ENCODE data around the gene ZNF689.
A peak's percentile ranks its signal among the peaks of the same experiment; 100 is the strongest.

The ZNF689 gene

DNA sequence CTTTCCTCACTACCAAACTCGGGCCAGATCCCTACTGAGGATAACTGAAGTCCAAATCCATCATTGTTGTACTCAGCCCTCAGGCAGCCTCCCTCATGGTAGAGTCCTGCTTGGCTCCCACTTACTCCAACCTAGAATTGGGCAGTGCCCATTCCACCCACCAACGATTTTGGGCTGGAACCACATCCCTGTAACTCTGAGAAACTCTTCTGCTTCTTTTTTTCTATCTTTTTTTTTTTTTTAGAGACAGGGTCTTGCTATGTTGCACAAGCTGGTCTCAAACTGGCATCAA is 41.8 kb upstream of the ZNF689 start:
- peak overlapping the region; percentile 60 to 96 for H3K9ac ChIP-seq (ENCODE audit: low read depth in 1 of 2, low read length in 2 of 2)
- peak overlapping the region in 1 of 2 donors; percentile 92 for H3K27ac ChIP-seq (ENCODE audit: low read depth in 2 of 2, low read length in 2 of 2)
- peaks cover 10 to 12% of the 10 kb centered on the region in 2 donors for H3K4me1 ChIP-seq (ENCODE audit: control insufficient read depth in 2 of 2, insufficient read depth in 2 of 2, low read length in 2 of 2)
- peaks cover 19 to 32% of the 10 kb centered on the region in 2 donors for H3K36me3 ChIP-seq (ENCODE audit: control insufficient read depth in 2 of 2, insufficient read depth in 2 of 2, low read length in 2 of 2)
- peak overlapping the region; percentile 70 to 92 for H3K4me3 ChIP-seq (ENCODE audit: low read length in 2 of 2)
- no peaks in the 10 kb centered on the region for H3K27me3 ChIP-seq (ENCODE audit: control insufficient read depth in 2 of 2, insufficient read depth in 2 of 2, low read length in 2 of 2)
- H3K9me3 ChIP-seq (ENCODE audit: control insufficient read depth in 2 of 2, low read length in 2 of 2) = no peaks in the 10 kb centered on the region

DNA sequence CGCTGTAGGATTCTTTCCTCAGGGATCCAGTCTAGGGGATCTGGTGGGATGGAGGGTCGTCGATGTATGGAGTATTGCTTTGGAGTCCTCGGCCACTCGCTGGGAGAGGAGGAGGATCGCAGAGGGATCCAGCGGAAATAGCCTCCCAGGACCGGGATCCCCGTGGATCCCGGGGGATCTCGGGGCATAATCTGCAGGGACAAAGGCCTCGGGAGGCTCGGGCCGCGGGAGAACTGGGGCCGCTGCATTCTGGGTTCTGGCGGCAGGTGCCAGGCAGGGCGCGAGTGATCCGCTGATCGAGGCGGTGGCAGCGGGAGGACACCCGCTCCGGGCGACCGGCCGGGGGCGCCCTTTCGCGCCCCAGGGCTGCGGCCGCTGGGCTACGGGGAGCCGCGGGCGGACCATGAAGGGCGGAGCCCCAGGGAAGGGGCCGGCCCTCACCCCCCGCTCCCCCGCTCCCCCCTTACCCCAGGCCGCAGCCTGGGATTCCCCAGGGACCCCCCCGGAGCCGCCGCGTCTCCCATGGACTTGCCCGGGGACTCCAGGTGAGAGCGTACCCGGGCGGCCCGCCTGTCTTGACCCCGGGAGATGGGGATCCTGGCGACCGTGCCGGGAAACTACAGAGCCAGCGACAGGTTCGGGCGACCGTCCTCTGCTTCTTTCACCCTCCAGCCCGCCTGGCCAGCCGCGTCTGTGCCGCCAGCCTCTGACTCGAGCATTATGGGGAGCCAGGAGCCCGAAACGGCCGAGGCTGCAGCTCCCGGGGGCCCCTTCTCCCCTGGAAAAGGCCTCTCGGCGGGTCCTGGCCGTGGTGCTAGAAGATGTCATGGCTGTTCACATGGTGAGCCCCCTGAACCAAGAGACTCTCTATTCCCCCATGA is 41.2 kb upstream of the ZNF689 start:
- H3K4me3 ChIP-seq (ENCODE audit: low read length in 2 of 2) = peak overlapping the region; percentile 84 to 92
- H3K36me3 ChIP-seq (ENCODE audit: control insufficient read depth in 2 of 2, insufficient read depth in 2 of 2, low read length in 2 of 2) = peaks cover 19 to 32% of the 10 kb centered on the region in 2 donors
- peak overlapping the region; percentile 78 to 92 for H3K27ac ChIP-seq (ENCODE audit: low read depth in 2 of 2, low read length in 2 of 2)
- H3K27me3 ChIP-seq (ENCODE audit: control insufficient read depth in 2 of 2, insufficient read depth in 2 of 2, low read length in 2 of 2) = no peaks in the 10 kb centered on the region
- peak overlapping the region; percentile 89 to 96 for H3K9ac ChIP-seq (ENCODE audit: low read depth in 1 of 2, low read length in 2 of 2)
- peaks cover 6% of the 10 kb centered on the region in 2 donors for H3K4me1 ChIP-seq (ENCODE audit: control insufficient read depth in 2 of 2, insufficient read depth in 2 of 2, low read length in 2 of 2)
- no peaks in the 10 kb centered on the region for H3K9me3 ChIP-seq (ENCODE audit: control insufficient read depth in 2 of 2, low read length in 2 of 2)

DNA sequence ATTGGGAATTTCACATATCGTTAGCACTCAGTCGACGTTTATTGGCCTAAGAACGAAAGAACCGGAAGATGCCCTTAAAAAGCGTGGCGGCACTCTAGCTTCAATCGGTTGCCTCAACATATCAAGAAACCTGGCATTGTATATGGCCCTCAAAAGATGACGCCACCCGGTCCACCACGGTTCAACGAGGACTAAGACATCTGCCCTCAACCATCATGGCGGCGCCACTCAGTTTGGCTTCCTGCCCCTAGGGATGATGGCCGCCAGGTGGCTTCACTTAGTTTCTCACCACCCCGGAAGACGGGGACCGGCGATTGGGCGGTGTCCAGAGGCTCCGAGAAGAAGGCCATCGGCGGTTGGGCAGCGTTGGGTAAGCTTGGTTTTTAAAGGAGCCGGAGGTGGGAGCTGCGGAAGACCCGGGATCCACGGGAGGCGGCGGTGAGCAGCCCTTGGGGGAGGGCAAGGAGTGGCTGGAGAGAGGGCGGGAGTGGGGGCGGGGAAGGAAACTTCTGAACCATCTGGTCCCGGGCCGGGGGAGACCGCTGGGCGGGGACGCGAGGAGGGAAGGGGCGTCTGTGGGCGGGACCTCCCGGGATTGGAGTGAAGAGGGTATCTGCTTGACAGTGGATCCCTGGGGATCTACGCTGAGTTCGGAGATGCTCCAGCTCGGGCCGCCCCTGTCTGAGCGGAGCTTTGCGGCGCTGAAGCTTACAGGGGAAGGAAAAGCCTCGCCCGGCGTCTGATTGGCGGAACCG is 40.4 kb upstream of the ZNF689 start, which contains the start of gene PRR14:
PRR14 (plus strand) TSS at position 592 of the 755 bp plus-strand sequence. CDS start 686 bp downstream, outside the sequence.
- H3K4me1 ChIP-seq (ENCODE audit: control insufficient read depth in 2 of 2, insufficient read depth in 2 of 2, low read length in 2 of 2) = peaks cover 5 to 6% of the 10 kb centered on the region in 2 donors
- H3K9ac ChIP-seq (ENCODE audit: low read depth in 1 of 2, low read length in 2 of 2) = peak within 1 kb of the TSS; percentile 89 to 96
- H3K9me3 ChIP-seq (ENCODE audit: control insufficient read depth in 2 of 2, low read length in 2 of 2) = no peaks in the 10 kb centered on the region
- H3K36me3 ChIP-seq (ENCODE audit: control insufficient read depth in 2 of 2, insufficient read depth in 2 of 2, low read length in 2 of 2) = peaks cover 18 to 26% of the 10 kb centered on the region in 2 donors
- H3K27me3 ChIP-seq (ENCODE audit: control insufficient read depth in 2 of 2, insufficient read depth in 2 of 2, low read length in 2 of 2) = no peaks in the 10 kb centered on the region
- peak within 1 kb of the TSS; percentile 78 to 92 for H3K27ac ChIP-seq (ENCODE audit: low read depth in 2 of 2, low read length in 2 of 2)
- peak within 1 kb of the TSS; percentile 84 to 92 for H3K4me3 ChIP-seq (ENCODE audit: low read length in 2 of 2)

DNA sequence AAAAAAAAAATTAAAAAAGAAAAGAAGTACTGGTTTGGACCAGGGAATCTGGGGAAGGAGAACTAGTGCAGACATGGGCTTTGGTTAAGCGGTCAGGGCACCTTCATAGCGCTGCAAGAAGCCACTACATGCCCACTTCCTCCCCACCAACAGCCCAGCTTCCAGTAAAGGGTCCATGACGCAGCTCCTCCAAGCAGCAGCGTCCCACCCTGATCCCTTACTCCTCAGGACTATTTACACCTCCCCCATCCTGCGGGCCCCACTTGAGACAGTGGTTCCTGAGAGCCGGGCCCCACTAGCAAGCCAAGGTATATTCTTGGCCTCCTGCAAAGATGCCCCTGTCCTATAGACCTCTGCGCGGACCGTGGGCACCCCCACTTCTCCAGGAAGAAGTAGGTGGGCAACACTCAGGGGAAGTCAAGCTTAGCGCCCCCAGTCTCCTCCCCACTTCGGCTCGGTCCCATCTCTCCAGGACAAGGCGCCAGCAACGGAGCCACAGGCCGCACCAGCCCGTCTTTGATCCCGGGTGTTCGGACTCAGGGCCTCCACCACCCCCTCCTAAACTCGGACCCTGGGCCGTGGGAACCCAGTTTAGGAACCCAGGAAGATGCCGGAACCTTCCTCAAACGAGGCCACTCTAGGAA is 39.7 kb upstream of the ZNF689 start:
- H3K27me3 ChIP-seq (ENCODE audit: control insufficient read depth in 2 of 2, insufficient read depth in 2 of 2, low read length in 2 of 2) = no peaks in the 10 kb centered on the region

DNA sequence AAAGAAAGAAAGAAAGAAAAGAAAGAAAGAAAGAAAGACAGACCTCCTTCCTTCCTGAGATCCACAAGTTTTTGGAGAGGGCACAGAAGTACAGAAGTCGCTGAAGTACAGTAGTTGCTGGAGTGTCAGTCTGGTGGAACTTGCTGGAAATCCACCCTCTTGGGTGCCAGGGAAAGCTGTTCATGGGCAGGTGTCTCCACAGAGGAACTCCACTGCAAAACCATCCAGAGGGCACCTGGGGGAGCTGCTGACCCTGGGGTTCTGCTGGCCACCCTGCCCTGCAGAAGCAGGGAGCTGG is 37.0 kb upstream of the ZNF689 start:
- Histone ChIP-seq H3K27ac (ENCODE audit: low read depth in 2 of 2, low read length in 2 of 2) (no peak overlapping the region), H3K27me3 (ENCODE audit: control insufficient read depth in 2 of 2, insufficient read depth in 2 of 2, low read length in 2 of 2) (no peaks in the 10 kb centered on the region)

More for the DNA sequence above, 39.7 kb upstream of the ZNF689 start:
- H3K9me3 ChIP-seq (ENCODE audit: control insufficient read depth in 2 of 2, low read length in 2 of 2) = no peaks in the 10 kb centered on the region
- H3K4me3 ChIP-seq (ENCODE audit: low read length in 2 of 2) = peak overlapping the region; percentile 84 to 92
- H3K27ac ChIP-seq (ENCODE audit: low read depth in 2 of 2, low read length in 2 of 2) = peak overlapping the region; percentile 78 to 92
- H3K9ac ChIP-seq (ENCODE audit: low read depth in 1 of 2, low read length in 2 of 2) = peak overlapping the region; percentile 49 to 66
- H3K4me1 ChIP-seq (ENCODE audit: control insufficient read depth in 2 of 2, insufficient read depth in 2 of 2, low read length in 2 of 2) = peaks cover 5 to 6% of the 10 kb centered on the region in 2 donors
- peaks cover 13 to 19% of the 10 kb centered on the region in 2 donors for H3K36me3 ChIP-seq (ENCODE audit: control insufficient read depth in 2 of 2, insufficient read depth in 2 of 2, low read length in 2 of 2)

DNA sequence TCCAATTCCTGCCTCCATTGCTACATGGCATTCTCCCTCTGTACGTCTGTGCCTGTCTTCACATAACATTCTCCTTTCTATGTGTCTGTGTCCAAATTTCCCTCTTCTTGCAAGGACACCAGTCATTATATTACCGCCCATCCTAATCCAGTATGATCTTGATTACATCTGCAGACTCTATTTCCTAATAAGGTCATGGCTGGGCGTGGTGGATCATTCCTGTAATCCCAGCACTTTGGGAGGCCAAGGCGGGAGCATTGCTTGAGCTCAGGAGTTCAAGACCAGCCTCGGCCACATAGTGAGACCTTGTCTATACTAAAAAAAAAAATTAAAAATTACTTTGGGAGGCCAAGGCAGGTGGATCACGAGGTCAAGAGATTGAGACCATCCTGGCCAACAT is 35.5 kb upstream of the ZNF689 start:
- no peak overlapping the region for H3K27ac ChIP-seq (ENCODE audit: low read depth in 2 of 2, low read length in 2 of 2)
- H3K36me3 ChIP-seq (ENCODE audit: control insufficient read depth in 2 of 2, insufficient read depth in 2 of 2, low read length in 2 of 2) = no peaks in the 10 kb centered on the region
- H3K9ac ChIP-seq (ENCODE audit: low read depth in 1 of 2, low read length in 2 of 2) = no peak overlapping the region
- no peaks in the 10 kb centered on the region for H3K27me3 ChIP-seq (ENCODE audit: control insufficient read depth in 2 of 2, insufficient read depth in 2 of 2, low read length in 2 of 2)
- H3K9me3 ChIP-seq (ENCODE audit: control insufficient read depth in 2 of 2, low read length in 2 of 2) = no peaks in the 10 kb centered on the region
- H3K4me1 ChIP-seq (ENCODE audit: control insufficient read depth in 2 of 2, insufficient read depth in 2 of 2, low read length in 2 of 2) = peaks cover 0 to 4% of the 10 kb centered on the region in 2 donors
- H3K4me3 ChIP-seq (ENCODE audit: low read length in 2 of 2) = no peak overlapping the region

More for the DNA sequence above, 37.0 kb upstream of the ZNF689 start:
- Histone ChIP-seq H3K4me3 (ENCODE audit: low read length in 2 of 2) (no peak overlapping the region), H3K9ac (ENCODE audit: low read depth in 1 of 2, low read length in 2 of 2) (no peak overlapping the region), H3K9me3 (ENCODE audit: control insufficient read depth in 2 of 2, low read length in 2 of 2) (no peaks in the 10 kb centered on the region), H3K36me3 (ENCODE audit: control insufficient read depth in 2 of 2, insufficient read depth in 2 of 2, low read length in 2 of 2) (no peaks in the 10 kb centered on the region), H3K4me1 (ENCODE audit: control insufficient read depth in 2 of 2, insufficient read depth in 2 of 2, low read length in 2 of 2) (peaks cover 1 to 6% of the 10 kb centered on the region in 2 donors)

DNA sequence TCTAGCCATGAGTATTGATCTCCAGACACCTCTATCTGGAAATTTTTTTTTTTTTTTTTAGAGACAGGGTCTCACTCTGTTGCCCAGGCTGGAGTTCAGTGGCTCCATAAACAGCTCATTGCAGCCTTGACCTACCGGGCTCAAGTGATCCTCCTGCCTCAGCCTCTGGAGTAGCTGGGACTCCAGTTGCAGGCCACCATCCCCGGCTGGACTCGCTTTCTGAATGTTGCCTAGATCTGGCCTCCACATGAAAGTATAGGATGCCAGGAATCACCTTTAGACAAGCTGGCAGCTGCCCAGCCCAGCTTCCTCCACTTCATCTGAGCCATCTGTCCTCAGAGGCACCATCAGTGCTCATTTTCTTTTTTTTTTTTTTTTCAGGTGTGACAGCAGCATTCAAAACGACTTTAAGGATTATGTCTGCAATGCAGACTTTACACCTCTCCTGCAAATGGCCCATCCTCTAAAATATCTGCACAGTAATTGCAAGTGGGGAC is 34.2 kb upstream of the ZNF689 start:
- Histone ChIP-seq H3K27me3 (ENCODE audit: control insufficient read depth in 2 of 2, insufficient read depth in 2 of 2, low read length in 2 of 2) (no peaks in the 10 kb centered on the region), H3K9ac (ENCODE audit: low read depth in 1 of 2, low read length in 2 of 2) (no peak overlapping the region), H3K36me3 (ENCODE audit: control insufficient read depth in 2 of 2, insufficient read depth in 2 of 2, low read length in 2 of 2) (no peaks in the 10 kb centered on the region), H3K4me1 (ENCODE audit: control insufficient read depth in 2 of 2, insufficient read depth in 2 of 2, low read length in 2 of 2) (no peaks in the 10 kb centered on the region), H3K9me3 (ENCODE audit: control insufficient read depth in 2 of 2, low read length in 2 of 2) (no peaks in the 10 kb centered on the region), H3K4me3 (ENCODE audit: low read length in 2 of 2) (no peak overlapping the region), H3K27ac (ENCODE audit: low read depth in 2 of 2, low read length in 2 of 2) (no peak overlapping the region)

DNA sequence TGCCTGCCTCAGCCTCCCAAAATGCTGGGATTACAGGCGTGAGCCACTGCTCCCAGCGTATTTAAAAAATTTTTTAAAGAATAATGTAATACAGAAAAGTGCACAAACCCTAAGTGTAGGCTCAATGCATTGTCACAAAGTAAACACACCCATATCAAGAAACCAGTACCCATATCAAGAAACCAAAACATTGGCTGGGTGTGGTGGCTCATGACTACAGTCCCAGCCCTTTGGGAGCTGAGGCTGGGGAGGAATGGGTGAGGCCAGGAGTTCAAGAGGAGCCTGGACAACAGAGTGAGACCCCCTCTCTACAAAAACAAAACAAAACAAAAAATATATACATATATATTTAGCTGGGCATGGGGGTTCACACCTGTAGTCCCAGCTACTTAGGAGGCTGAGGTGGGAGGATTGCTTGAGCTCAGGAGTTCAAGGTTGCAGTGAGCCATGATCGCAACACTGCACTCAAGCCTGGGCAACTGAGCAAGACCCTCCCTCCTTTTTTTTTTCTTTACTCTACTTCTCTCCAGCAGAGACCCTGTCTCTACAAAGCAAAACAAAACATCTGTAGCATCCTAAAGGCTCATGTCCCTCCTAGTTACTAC is 31.3 kb upstream of the ZNF689 start:
- Histone ChIP-seq H3K4me1 (ENCODE audit: control insufficient read depth in 2 of 2, insufficient read depth in 2 of 2, low read length in 2 of 2) (no peaks in the 10 kb centered on the region), H3K27me3 (ENCODE audit: control insufficient read depth in 2 of 2, insufficient read depth in 2 of 2, low read length in 2 of 2) (no peaks in the 10 kb centered on the region), H3K36me3 (ENCODE audit: control insufficient read depth in 2 of 2, insufficient read depth in 2 of 2, low read length in 2 of 2) (no peaks in the 10 kb centered on the region), H3K27ac (ENCODE audit: low read depth in 2 of 2, low read length in 2 of 2) (no peak overlapping the region), H3K9me3 (ENCODE audit: control insufficient read depth in 2 of 2, low read length in 2 of 2) (no peaks in the 10 kb centered on the region), H3K9ac (ENCODE audit: low read depth in 1 of 2, low read length in 2 of 2) (no peak overlapping the region), H3K4me3 (ENCODE audit: low read length in 2 of 2) (no peak overlapping the region)

DNA sequence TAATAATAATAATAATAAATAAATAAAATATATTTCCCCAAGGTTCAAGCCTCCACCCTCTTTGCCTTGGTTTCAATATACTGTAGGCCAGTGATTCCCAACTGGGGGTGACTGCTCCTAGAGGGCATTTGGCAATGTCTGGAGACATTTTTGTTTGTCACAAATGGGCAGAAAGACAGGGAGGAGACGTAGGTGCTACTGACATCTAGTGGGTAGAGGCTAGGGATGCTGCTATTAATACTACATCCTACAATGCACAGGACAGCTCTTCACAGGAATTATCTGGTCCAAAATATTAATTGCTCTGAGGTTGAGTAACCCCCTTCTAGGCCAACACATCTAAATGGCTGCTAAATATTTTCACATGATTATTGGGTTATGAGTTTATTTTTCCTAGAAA is 27.8 kb upstream of the ZNF689 start:
- Histone ChIP-seq H3K36me3 (ENCODE audit: control insufficient read depth in 2 of 2, insufficient read depth in 2 of 2, low read length in 2 of 2) (no peaks in the 10 kb centered on the region), H3K9me3 (ENCODE audit: control insufficient read depth in 2 of 2, low read length in 2 of 2) (no peaks in the 10 kb centered on the region), H3K27ac (ENCODE audit: low read depth in 2 of 2, low read length in 2 of 2) (no peak overlapping the region), H3K4me3 (ENCODE audit: low read length in 2 of 2) (no peak overlapping the region), H3K9ac (ENCODE audit: low read depth in 1 of 2, low read length in 2 of 2) (no peak overlapping the region), H3K27me3 (ENCODE audit: control insufficient read depth in 2 of 2, insufficient read depth in 2 of 2, low read length in 2 of 2) (no peaks in the 10 kb centered on the region), H3K4me1 (ENCODE audit: control insufficient read depth in 2 of 2, insufficient read depth in 2 of 2, low read length in 2 of 2) (peaks cover 5 to 10% of the 10 kb centered on the region in 2 donors)

All from mucosa of rectum (tissue), 2 donors.